Esophagus muscularis mucosa (tissue), 4 donors: Measurements from ENCODE around the gene GON4L. TPM values are rescaled to one million over a fixed set of nuclear protein-coding genes. Genes with fewer than 3 reads are reported as not detected.

Experiments used
- DNase-seq: peaks from one replicate; pipeline ENCODE4 v3.0.0-alpha.2; 2017; ENCODE audit errors: extremely low spot score
- H3K27ac ChIP-seq, 4 donors: fragments of 200-600 bp; sonication (generic); replicated peaks in 1 of 4; 1 replicate in 3 of 4; 2 replicates in 1 of 4; pipeline ENCODE4 v1.5.1; 2016 to 2019; ENCODE audit warnings: mild to moderate bottlenecking in 1 of 4
- H3K27me3 ChIP-seq, 4 donors: fragments of 200-600 bp; sonication (generic); one replicate each; pipeline versions ENCODE4 v1.5.1 to v1.6.0; 2016 to 2019
- H3K36me3 ChIP-seq, 4 donors: fragments of 200-600 bp; sonication (generic); one replicate each; pipeline ENCODE4 v1.5.1; 2016 to 2019
- H3K4me1 ChIP-seq, 4 donors: fragments of 200-600 bp; sonication (generic); one replicate each; pipeline ENCODE4 v1.5.1; 2016 to 2019
- H3K4me3 ChIP-seq, 4 donors: fragments of 200-600 bp; sonication (generic); 1 replicate in 2 of 4; 2 replicates in 2 of 4; pipeline ENCODE4 v1.5.1; 2016 to 2019; ENCODE audit warnings: mild to moderate bottlenecking in 4 of 4, moderate library complexity in 1 of 4
- H3K9me3 ChIP-seq, 4 donors: fragments of 200-600 bp; sonication (generic); 1 replicate in 3 of 4; 2 replicates in 1 of 4; pipeline ENCODE4 v1.5.1; 2016 to 2019
- CTCF ChIP-seq, 3 experiments: fragments of 200-600 bp in 2 of 3; fragments of 450-650 bp in 1 of 3; sonication (generic) in 2 of 3; IDR thresholded peaks; one replicate each; pipeline ENCODE4 v1.5.1; 2017 to 2019; ENCODE audit warnings: antibody characterized with exemption in 3 of 3, mild to moderate bottlenecking in 2 of 3, moderate library complexity in 1 of 3
- EP300 ChIP-seq: sonication (generic); formaldehyde crosslinking; IDR thresholded peaks from one replicate; pipeline ENCODE4 v1.6.1; 2017; ENCODE audit warnings: antibody characterized with exemption
- POLR2A ChIP-seq: fragments of 450-650 bp; IDR thresholded peaks from one replicate; pipeline ENCODE4 v1.6.1; 2017; ENCODE audit warnings: antibody characterized with exemption, moderate library complexity, mild to moderate bottlenecking, low read depth
- POLR2AphosphoS5 ChIP-seq, 2 donors: sonication (generic); formaldehyde crosslinking; IDR thresholded peaks; one replicate each; pipeline ENCODE4 v1.6.1; 2017; ENCODE audit warnings: antibody characterized with exemption in 2 of 2
- WGBS: methylation state at CpG from one replicate; pipeline ENCODE4 v1.1.5; 2018; 5-methylcytosine and 5-hydroxymethylcytosine counted together
- intact Hi-C: fragments of 100-400 bp; cut with DNase I; formaldehyde crosslinking; loops from one replicate; pipeline ENCODE4 v1.15.1; 2023
- total RNA-seq, 4 donors: library from RNA; depleted of rRNA; stranded (reverse); fragments of >200 nt; gene quantifications; one replicate each; pipeline versions ENCODE4 v1.1.0 to v1.2.1, GENCODE V29; 2016

GON4L gene
- total RNA-seq, 4 donors from 2014 or later, result 26.5 to 49.8 (median 28.3) TPM

DNA sequence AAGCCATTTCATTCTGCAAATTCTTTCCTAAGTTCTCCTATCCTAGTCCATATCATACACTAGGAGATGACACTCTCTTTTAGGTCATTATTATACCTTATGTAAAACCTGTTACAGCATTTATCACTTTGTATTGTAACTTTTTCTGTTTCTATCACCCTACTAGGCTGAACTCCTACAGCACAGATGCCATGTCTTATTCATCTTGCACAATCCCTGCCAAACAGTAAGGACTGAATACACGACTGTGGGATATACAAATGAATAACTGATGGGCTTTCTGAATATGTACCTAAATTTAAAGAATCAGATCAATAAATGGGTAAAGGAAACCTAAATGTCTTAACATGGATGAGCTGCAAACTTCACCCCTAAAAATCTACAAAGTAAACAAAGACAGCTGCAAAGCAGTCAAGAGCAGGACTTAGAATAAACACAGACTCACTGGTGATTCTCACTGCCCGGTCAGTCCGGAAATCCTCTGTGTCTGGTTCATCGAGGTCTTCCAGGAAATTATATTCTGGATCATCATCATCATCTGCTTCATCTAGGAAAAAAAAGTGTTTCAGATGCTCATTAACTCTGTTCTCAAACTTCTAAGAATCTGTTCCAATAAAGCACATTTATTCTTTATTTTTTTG is 62.3 kb downstream of the GON4L start:
- TF ChIP-seq CTCF (IDR thresholded peaks at IDR 0.05) (no peak), POLR2AphosphoS5 (IDR thresholded peaks at IDR 0.05) (no peak), POLR2A (no peak), EP300 (no peak)
- Histone ChIP-seq H3K4me1 (no peaks in the 10 kb centered on the region), H3K4me3 (no peak overlapping the region), H3K27me3 (no peaks in the 10 kb centered on the region), H3K9me3 (no peaks in the 10 kb centered on the region), H3K36me3 (peaks cover 11 to 90% (median 62%) of the 10 kb centered on the region in 4 donors), H3K27ac (peak overlapping the region in 1 of 4 donors; percentile 3)
- no peak for DNase-seq
- intact Hi-C loops, result no loop called here
- 35% methylated on average over 4 of the region's 4 CpGs for WGBS

GRCh38 chr1:155793213-155793612 is 63.8 kb downstream of the GON4L start:
- Histone ChIP-seq H3K36me3 (peaks cover 11 to 91% (median 53%) of the 10 kb centered on the region in 4 donors), H3K4me3 (no peak overlapping the region), H3K27me3 (no peaks in the 10 kb centered on the region), H3K27ac (no peak overlapping the region), H3K4me1 (no peaks in the 10 kb centered on the region), H3K9me3 (no peaks in the 10 kb centered on the region)
- intact Hi-C loops, result no loop called here
- TF ChIP-seq POLR2A (no peak), POLR2AphosphoS5 (IDR thresholded peaks at IDR 0.05) (no peak), CTCF (IDR thresholded peaks at IDR 0.05) (no peak), EP300 (no peak)
- no peak for DNase-seq
- WGBS, result 79% methylated on average over 1 of the region's 1 CpG

DNA sequence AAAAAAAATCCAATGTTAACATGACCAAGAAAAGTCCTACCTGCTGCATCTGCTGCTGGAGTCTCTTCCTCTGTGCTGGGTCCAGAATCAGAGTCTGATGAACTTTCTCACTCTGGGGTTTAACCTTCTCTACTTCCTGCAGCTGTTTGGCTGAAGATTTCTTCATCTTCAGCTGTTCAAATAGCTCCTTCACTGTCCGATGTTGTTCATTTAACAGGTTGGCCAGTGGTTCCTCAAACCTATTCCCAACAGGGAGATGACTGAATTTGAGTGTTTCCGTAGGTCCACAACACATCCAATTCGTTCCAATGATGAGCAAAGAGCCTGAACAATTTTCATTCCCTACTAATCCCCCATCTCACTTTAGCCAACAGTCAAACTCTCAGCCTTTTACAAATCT is 79.4 kb downstream of the GON4L start:
- no peaks in the 10 kb centered on the region for H3K4me1 ChIP-seq
- no peaks in the 10 kb centered on the region for H3K9me3 ChIP-seq
- no peak overlapping the region for H3K27ac ChIP-seq
- H3K4me3 ChIP-seq, result no peak overlapping the region
- peaks cover 36 to 94% (median 75%) of the 10 kb centered on the region in 4 donors for H3K36me3 ChIP-seq
- no peaks in the 10 kb centered on the region for H3K27me3 ChIP-seq
- DNase-seq, result no peak
- WGBS, result 83% methylated on average over 3 of the region's 3 CpGs
- intact Hi-C loops, result no loop called here
- TF ChIP-seq POLR2AphosphoS5 (IDR thresholded peaks at IDR 0.05) (no peak), EP300 (no peak), POLR2A (no peak), CTCF (IDR thresholded peaks at IDR 0.05) (no peak)

DNA sequence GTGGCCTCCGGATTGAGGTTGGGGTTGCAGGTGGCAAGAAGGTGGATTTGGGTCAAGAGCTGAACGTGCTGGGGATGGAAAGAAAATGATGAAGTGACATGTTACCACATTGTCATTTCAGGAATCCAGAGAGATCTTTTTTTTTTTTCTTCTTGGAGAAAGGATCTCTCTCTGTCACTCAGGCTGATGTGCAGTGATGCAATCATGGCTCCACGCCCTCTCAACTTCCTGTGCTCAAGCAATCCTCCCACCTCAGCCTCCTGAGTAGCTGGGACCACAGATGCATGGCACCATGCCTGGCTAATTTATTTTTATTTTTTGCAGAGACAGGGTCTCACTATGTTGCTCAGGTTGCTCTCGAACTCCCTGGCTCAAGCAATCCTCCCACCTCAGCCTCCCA is 80.6 kb downstream of the GON4L start:
- TF ChIP-seq POLR2A (no peak), POLR2AphosphoS5 (IDR thresholded peaks at IDR 0.05) (no peak), CTCF (IDR thresholded peaks at IDR 0.05) (no peak), EP300 (no peak)
- no peak for DNase-seq
- intact Hi-C loops, result no loop called here
- H3K36me3 ChIP-seq, result peaks cover 43 to 94% (median 75%) of the 10 kb centered on the region in 4 donors
- H3K4me3 ChIP-seq, result no peak overlapping the region
- no peaks in the 10 kb centered on the region for H3K27me3 ChIP-seq
- 87% methylated on average over 4 of the region's 4 CpGs for WGBS
- H3K27ac ChIP-seq, result no peak overlapping the region
- H3K9me3 ChIP-seq, result no peaks in the 10 kb centered on the region
- H3K4me1 ChIP-seq, result no peaks in the 10 kb centered on the region

DNA sequence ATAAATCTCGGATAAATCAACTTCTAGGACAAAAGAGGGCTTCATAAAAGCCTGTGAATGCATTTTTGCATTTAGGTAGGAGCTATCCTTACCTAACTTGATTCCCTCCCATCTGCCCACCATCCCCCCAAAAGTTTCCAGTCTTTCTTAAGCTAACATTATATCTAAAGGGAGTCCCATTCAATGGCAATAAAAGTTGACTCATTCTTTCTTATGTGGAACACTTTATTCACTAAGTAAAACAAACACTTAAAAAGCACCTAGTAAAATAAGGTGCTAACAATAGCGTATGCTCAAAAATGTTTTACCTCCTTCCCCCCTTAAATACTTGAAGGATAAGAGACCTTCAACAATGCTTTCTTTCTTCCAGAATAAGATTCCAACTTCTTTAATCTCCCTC is 83.8 kb downstream of the GON4L start:
- 86% methylated on average over 2 of the region's 2 CpGs for WGBS
- intact Hi-C loops, result no loop called here

More for the DNA sequence above, 83.8 kb downstream of the GON4L start:
- H3K27me3 ChIP-seq, result no peaks in the 10 kb centered on the region
- H3K27ac ChIP-seq, result no peak overlapping the region
- H3K9me3 ChIP-seq, result no peaks in the 10 kb centered on the region
- H3K4me1 ChIP-seq, result no peaks in the 10 kb centered on the region
- DNase-seq, result no peak
- H3K36me3 ChIP-seq, result peaks cover 68 to 100% (median 94%) of the 10 kb centered on the region in 4 donors
- no peak overlapping the region for H3K4me3 ChIP-seq
- no peak for TF ChIP-seq EP300
- TF ChIP-seq POLR2AphosphoS5 (IDR thresholded peaks at IDR 0.05), result no peak
- TF ChIP-seq CTCF (IDR thresholded peaks at IDR 0.05), result no peak
- TF ChIP-seq POLR2A, result no peak
